Loucy (cell line): ENCODE results near the gene PTK6.

ENCODE experiments used
- CTCF ChIP-seq: fragments of 200-600 bp; sonication (generic); conservative IDR thresholded peaks from 2 replicates; pipeline ENCODE4 v1.5.1; 2014; ENCODE audit warnings: mild to moderate bottlenecking, antibody characterized with exemption, low read length
- EZH2phosphoT487 ChIP-seq: fragments of 200-600 bp; IDR thresholded peaks from 2 replicates; pipeline ENCODE4 v1.6.1; 2018; ENCODE audit warnings: antibody characterized with exemption, mild to moderate bottlenecking, moderate library complexity, borderline replicate concordance

GRCh38 chr20:63565021-63565698, 28.0 kb upstream of the PTK6 start:
- TF ChIP-seq EZH2phosphoT487 (no peak), CTCF (no peak)
